Raji (cell line): Measurements from ENCODE around the gene ZEB1.
A peak's percentile ranks its signal among the peaks of the same experiment; 100 is the strongest.

Experiments
- POLR2A ChIP-seq: IDR thresholded peaks from 2 replicates; pipeline ENCODE4 v1.6.1; 2011; ENCODE audit warnings: low read depth, low read length, control low read depth; ENCODE audit not compliant: insufficient read depth

The ZEB1 gene

GRCh38 chr10:31313396-31313795 lies 5.6 kb upstream of the ZEB1 start:
- TF ChIP-seq POLR2A = no peak

- TF ChIP-seq POLR2A = no peak
These were observed 4.5 kb upstream of the ZEB1 start for GRCh38 chr10:31314256-31315150.

GRCh38 chr10:31315453-31315852 lies 3.6 kb upstream of the ZEB1 start:
- TF ChIP-seq POLR2A = no peak

GRCh38 chr10:31317171-31317570 lies 1.8 kb upstream of the ZEB1 start:
- TF ChIP-seq POLR2A = no peak

- no peak; the same call in 1 of the 2 replicates for TF ChIP-seq POLR2A
These were observed 1.2 kb upstream of the ZEB1 start for GRCh38 chr10:31317652-31318381.

- TF ChIP-seq POLR2A = peak; percentile 54
These were observed 598 bp upstream of the ZEB1 start for GRCh38 chr10:31318382-31318853.

- peak; percentile 60 for TF ChIP-seq POLR2A
These were observed 860 bp downstream of the ZEB1 start for GRCh38 chr10:31319602-31320549.

GRCh38 chr10:31320550-31321211 lies 1.7 kb downstream of the ZEB1 start:
- TF ChIP-seq POLR2A = no peak

GRCh38 chr10:31321396-31321941 lies 2.5 kb downstream of the ZEB1 start:
- TF ChIP-seq POLR2A = no peak

GRCh38 chr10:31322647-31323046 lies 3.6 kb downstream of the ZEB1 start:
- no peak for TF ChIP-seq POLR2A

- TF ChIP-seq POLR2A = no peak
These were observed 21.3 kb downstream of the ZEB1 start for GRCh38 chr10:31340343-31340742.

GRCh38 chr10:31341552-31341951 lies 22.5 kb downstream of the ZEB1 start:
- no peak for TF ChIP-seq POLR2A

GRCh38 chr10:31343009-31343408 lies 24.0 kb downstream of the ZEB1 start:
- TF ChIP-seq POLR2A = no peak

- TF ChIP-seq POLR2A = no peak
These were observed 24.5 kb downstream of the ZEB1 start for GRCh38 chr10:31343551-31343950.
